Measurements from ENCODE around the gene ENOX2.

- TF ChIP-seq CTCF (IDR thresholded peaks at IDR 0.05) (no peak), POLR2A (IDR thresholded peaks at IDR 0.05) (no peak), POLR2AphosphoS5 (IDR thresholded peaks at IDR 0.05) (no peak)
Observed at GRCh38 chrX:130626521-130626920, 276.5 kb downstream of the ENOX2 start.
